K562 (cell line): Measurements from ENCODE around the gene FGF9. TPM values are rescaled to one million over a fixed set of nuclear protein-coding genes. Genes with fewer than 3 reads are reported as not detected.

ENCODE experiments used
- ATAC-seq: fragments of 200-7000 bp; cut with Tn5 transposase; 3 replicates; pipeline ENCODE4 v1.9.1; 2020; ENCODE audit warnings: moderate library complexity
- BruUV-seq: library from RNA; stranded (reverse); fragments of 400-500 nt; replicated peaks from 2 replicates; lab custom pipeline; 2021; lab: Mats Ljungman, UMichigan
- CTCF ChIA-PET: fragments of 300-600 bp; formaldehyde crosslinking; extraction: SDS; loops from one replicate; lab custom pipeline; 2021; ENCODE audit warnings: low intra/inter-chr PET ratio; lab: Yijun Ruan, JAX
- POLR2A ChIA-PET: fragments of 300-600, 350-650 bp; sonication (Branson Sonifier 250); formaldehyde crosslinking; extraction: SDS; loops from one replicate; lab custom pipeline; 2021; ENCODE audit warnings: antibody characterized with exemption, inconsistent platforms; lab: Yijun Ruan, JAX
- DNase-seq, 4 experiments: peaks; one replicate each; pipeline versions ENCODE4 v3.0.0 to v3.0.0-alpha.2; 2011 to 2018; ENCODE audit warnings: low spot score in 3 of 4, mixed read lengths in 3 of 4; ENCODE audit errors: extremely low read depth in 1 of 4
- FAIRE-seq: peaks from 2 replicates; lab custom pipeline; 2011; peaks lifted over from hg19 to GRCh38; lab: Jason Lieb, UNC
- H2AFZ ChIP-seq: 2 replicates; pipeline ENCODE4 v1.6.0; 2011; ENCODE audit warnings: low read depth, low read length, control low read depth, inconsistent platforms
- H3K27ac ChIP-seq: fragments of 200-600 bp; 3 replicates; pipeline ENCODE4 v1.8.0; 2011; ENCODE audit warnings: low read depth, mild to moderate bottlenecking, control low read depth, inconsistent platforms, low read length, moderate library complexity, mixed read lengths; ENCODE audit errors: extremely low read depth
- H3K27me3 ChIP-seq, 2 experiments: fragments of 300-600 bp in 1 of 2; 2 replicates in 1 of 2; 3 replicates in 1 of 2; pipeline versions ENCODE4 v1.6.0 to v1.8.0; 2011; ENCODE audit warnings: inconsistent platforms in 2 of 2, low read length in 2 of 2, mild to moderate bottlenecking in 1 of 2, mixed read lengths in 1 of 2, moderate library complexity in 1 of 2; ENCODE audit not compliant: control insufficient read depth in 2 of 2, insufficient read depth in 2 of 2
- H3K36me3 ChIP-seq: fragments of 300-600 bp; 3 replicates; pipeline ENCODE4 v1.8.0; 2011; ENCODE audit warnings: mild to moderate bottlenecking, low read length, inconsistent platforms; ENCODE audit not compliant: control insufficient read depth, insufficient read depth
- H3K4me1 ChIP-seq, 2 experiments: fragments of 200-600 bp in 1 of 2; replicated peaks in 1 of 2; 2 replicates in 1 of 2; 3 replicates in 1 of 2; pipeline versions ENCODE4 v1.5.1 to v1.8.0; 2011; ENCODE audit warnings: inconsistent platforms in 2 of 2, low read length in 2 of 2, mild to moderate bottlenecking in 1 of 2, mixed read lengths in 1 of 2, moderate library complexity in 1 of 2; ENCODE audit not compliant: control insufficient read depth in 2 of 2, insufficient read depth in 2 of 2
- H3K4me2 ChIP-seq: 2 replicates; pipeline ENCODE4 v1.6.1; 2011; ENCODE audit warnings: low read length, control low read depth, inconsistent platforms, mixed read lengths; ENCODE audit not compliant: insufficient read depth
- H3K4me3 ChIP-seq: fragments of 200-600 bp; sonication (generic), shearing (Covaris generic); 2 replicates; pipeline ENCODE4 v1.5.1; 2016; ENCODE audit warnings: control low read depth, inconsistent platforms
- H3K79me2 ChIP-seq: fragments of 200-600 bp; 3 replicates; pipeline ENCODE4 v1.8.0; 2011; ENCODE audit warnings: low read length, inconsistent platforms; ENCODE audit not compliant: control insufficient read depth, insufficient read depth
- H3K9ac ChIP-seq, 2 experiments: 2 replicates each; pipeline versions ENCODE4 v1.6.0 to v1.6.1; 2011; ENCODE audit warnings: low read depth in 2 of 2, low read length in 2 of 2, control low read depth in 1 of 2, inconsistent platforms in 1 of 2, mild to moderate bottlenecking in 1 of 2, mixed read lengths in 1 of 2; ENCODE audit not compliant: insufficient read depth in 1 of 2
- H3K9me1 ChIP-seq: one replicate; pipeline ENCODE4 v1.6.0; 2011; ENCODE audit warnings: inconsistent platforms, mild to moderate bottlenecking, low read length, moderate library complexity; ENCODE audit not compliant: control insufficient read depth, insufficient read depth
- H3K9me3 ChIP-seq: replicated peaks from 2 replicates; pipeline ENCODE4 v1.5.1; 2011; ENCODE audit warnings: low read depth, low read length, inconsistent platforms; ENCODE audit not compliant: control insufficient read depth, insufficient read depth
- H4K20me1 ChIP-seq: replicated peaks from 2 replicates; pipeline ENCODE4 v1.6.1; 2011; ENCODE audit warnings: low read length, inconsistent platforms, mixed read lengths; ENCODE audit not compliant: control insufficient read depth, insufficient read depth
- ARHGAP35 ChIP-seq: fragments of 450-650 bp; IDR thresholded peaks from 2 replicates; pipeline ENCODE4 v1.6.1; 2018; ENCODE audit not compliant: partially characterized antibody
- JUNB ChIP-seq: fragments of 450-650 bp; formaldehyde crosslinking; conservative IDR thresholded peaks from 2 replicates; pipeline ENCODE4 v1.4.0; 2020; ENCODE audit warnings: mild to moderate bottlenecking
- NEUROD1 ChIP-seq: fragments of 150-350 bp; IDR thresholded peaks from 2 replicates; pipeline ENCODE4 v1.6.1; 2014; ENCODE audit warnings: borderline replicate concordance, low read length, low read depth; ENCODE audit not compliant: partially characterized antibody
- POU5F1 ChIP-seq: fragments of 150-350 bp; IDR thresholded peaks from 2 replicates; pipeline ENCODE4 v1.6.1; 2014; ENCODE audit warnings: borderline replicate concordance, low read length, low read depth, mild to moderate bottlenecking; ENCODE audit not compliant: partially characterized antibody
- PTBP1 ChIP-seq: fragments of 200-400 bp; formaldehyde crosslinking; IDR thresholded peaks from 2 replicates; pipeline ENCODE4 v1.6.1; 2017; ENCODE audit warnings: low read depth, low read length
- RBM34 ChIP-seq: fragments of 200-400 bp; formaldehyde crosslinking; IDR thresholded peaks from 2 replicates; pipeline ENCODE4 v1.6.1; 2018; ENCODE audit warnings: low read length, borderline replicate concordance; ENCODE audit not compliant: insufficient read depth
- SRSF1 ChIP-seq: fragments of 200-400 bp; formaldehyde crosslinking; IDR thresholded peaks from 2 replicates; pipeline ENCODE4 v1.6.1; 2017; ENCODE audit warnings: mild to moderate bottlenecking, low read depth, low read length, moderate library complexity
- TAF15 ChIP-seq: fragments of 200-400 bp; formaldehyde crosslinking; IDR thresholded peaks from 2 replicates; pipeline ENCODE4 v1.6.1; 2017; ENCODE audit warnings: mild to moderate bottlenecking, low read depth, low read length, moderate library complexity
- TAL1 ChIP-seq: fragments of 450-650 bp; IDR thresholded peaks from 2 replicates; pipeline ENCODE4 v1.6.1; 2016; ENCODE audit warnings: mild to moderate bottlenecking
- ZNF699 ChIP-seq: fragments of 250-450 bp; sonication (Bioruptor Pico); IDR thresholded peaks from 2 replicates; pipeline ENCODE4 v1.8.0; 2021; ENCODE audit warnings: mild to moderate bottlenecking, moderate library complexity; ENCODE audit not compliant: insufficient replicate concordance
- ZNF707 ChIP-seq: fragments of 250-450 bp; sonication (Bioruptor Pico); conservative IDR thresholded peaks from 2 replicates; pipeline ENCODE4 v1.8.0; 2022; ENCODE audit warnings: inconsistent platforms, mild to moderate bottlenecking, moderate library complexity
- whole genome bisulfite sequencing: fragments of 100-300 bp; shearing (Covaris generic); methylation state at CpG from one replicate; pipeline ENCODE4 v1.1.6; 2016; ENCODE audit warnings: low coverage, mixed read lengths; ENCODE audit not compliant: insufficient coverage; ENCODE audit errors: missing lambda C conversion rate; 5-methylcytosine and 5-hydroxymethylcytosine counted together
- in situ Hi-C: fragments of 300-500 bp; cut with MboI; formaldehyde crosslinking; loops from 4 replicates; pipeline ENCODE4 v1.15.0; 2018; ENCODE audit warnings: inconsistent platforms, mixed read lengths
- intact Hi-C: fragments of 100-400 bp; cut with micrococcal nuclease; formaldehyde crosslinking; loops from 2 replicates; pipeline ENCODE4 v1.14.2; 2022
- polyA plus RNA-seq, 8 experiments: library from polyadenylated mRNA; depleted of rRNA in 4 of 8; stranded (reverse) in 5 of 8; unstranded in 3 of 8; fragments of >200 nt; fragmentation: Nextera tagmentation in 2 of 8; fragmentation: Illumina TruSeq in 1 of 8; extraction: Ambion mirVana in 2 of 8; extraction: Trizol in 1 of 8; gene quantifications; 2 replicates each; pipeline versions ENCODE4 v1.2.1 to v1.2.3, GENCODE V29; 2011 to 2014; ENCODE audit warnings: inconsistent platforms in 1 of 8, missing spikeins in 1 of 8
- total RNA-seq, 7 experiments: library from RNA; depleted of rRNA in 6 of 7; stranded (reverse); fragments of >200 nt in 6 of 7; fragmentation: Illumina TruSeq in 2 of 7; extraction: Trizol in 2 of 7; gene quantifications; 2 replicates each; pipeline versions ENCODE4 v1.2.1 to v1.2.3, GENCODE V29; 2011 to 2021; ENCODE audit warnings: low replicate concordance in 1 of 7

FGF9 gene
- total and polyA plus RNA-seq, 9 of the 15 experiments (the other 6 are each of a cell fraction or from before 2014, with no cell fraction given), result not detected

DNA sequence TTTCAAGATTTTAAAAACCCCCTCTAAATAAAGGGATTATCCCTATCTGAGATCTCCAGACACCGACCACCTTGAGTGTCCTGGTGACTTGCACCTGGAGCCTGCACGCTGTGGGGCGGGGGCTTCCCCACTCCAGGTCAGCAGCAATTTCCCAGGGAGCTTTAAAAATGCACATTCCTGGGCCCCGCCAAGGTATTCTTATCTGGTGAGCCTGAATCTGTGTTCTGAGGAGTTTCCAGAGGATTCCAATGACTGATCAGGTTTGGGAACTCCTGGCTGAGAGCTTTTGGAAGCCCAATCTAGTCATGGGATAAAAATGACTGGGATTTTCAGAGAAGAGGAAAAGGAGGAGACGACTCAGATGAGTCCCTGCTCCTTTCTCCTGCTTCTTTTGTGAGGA, 66.1 kb downstream of the FGF9 start:
- FAIRE-seq (no peak), DNase-seq (no peak), ATAC-seq (no peak)
- WGBS, result 0% methylated on average over 5 of the region's 5 CpGs
- ChIA-PET POLR2A (no interaction called here), CTCF (interaction anchor here (0.6 kb wide), 1 partner anchor 1831 kb away, joined by 3 read pairs; no protein-coding TSS in a partner anchor)
- H3K27me3 ChIP-seq, result peaks cover 0 to 10% of the 10 kb centered on the region in 2 experiments; a peak in 1 of 5 replicates
- no peaks in the 10 kb centered on the region for H3K79me2 ChIP-seq
- H3K4me2 ChIP-seq, result no peak overlapping the region
- H4K20me1 ChIP-seq, result no peaks in the 10 kb centered on the region
- intact Hi-C loops (no loop called here), in situ Hi-C loops (no loop called here)
- no peak overlapping the region for H2AFZ ChIP-seq
- H3K27ac ChIP-seq, result no peak overlapping the region
- H3K4me3 ChIP-seq, result no peak overlapping the region
- no peak for TF ChIP-seq JUNB (CRISPR knock-in tag)
- no peak for TF ChIP-seq PTBP1
- TF ChIP-seq NEUROD1, result no peak
- TF ChIP-seq TAL1, result no peak
- TF ChIP-seq SRSF1, result no peak
- no peak for TF ChIP-seq TAF15
- H3K9me1 ChIP-seq, result no peaks in the 10 kb centered on the region
- no TSS peak for BruUV-seq
- no peaks in the 10 kb centered on the region for H3K9me3 ChIP-seq
- no peaks in the 10 kb centered on the region for H3K36me3 ChIP-seq
- no peaks in the 10 kb centered on the region for H3K4me1 ChIP-seq
- H3K9ac ChIP-seq, result no peak overlapping the region

DNA sequence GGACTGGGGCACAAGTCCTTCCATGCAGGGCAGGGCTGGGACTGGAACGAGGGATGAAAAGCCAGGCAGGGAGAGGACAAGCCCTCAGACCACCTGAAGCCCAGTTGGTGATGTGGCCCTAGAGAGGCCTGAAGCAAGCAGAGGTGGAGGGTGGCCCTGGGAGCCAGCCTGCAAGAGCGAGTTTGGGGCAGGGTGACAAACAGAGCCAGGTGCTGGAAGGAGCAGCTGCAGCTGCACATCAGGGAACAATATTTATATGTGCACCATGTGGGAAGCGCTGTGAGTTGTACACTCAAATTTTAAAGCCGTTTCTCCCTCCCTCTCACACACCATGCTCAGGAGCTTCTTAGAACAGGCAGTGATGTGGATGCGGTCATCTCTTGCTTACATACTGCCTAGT, 67.8 kb downstream of the FGF9 start:
- ChIA-PET CTCF (no interaction called here), POLR2A (no interaction called here)
- TF ChIP-seq ZNF699 (CRISPR knock-in tag) (no peak), ARHGAP35 (no peak), ZNF707 (CRISPR knock-in tag) (no peak), RBM34 (no peak), POU5F1 (no peak)
- Histone ChIP-seq H3K9ac (no peak overlapping the region), H3K27me3 (peaks cover 0 to 10% of the 10 kb centered on the region in 2 experiments; a peak in 1 of 5 replicates), H2AFZ (no peak overlapping the region), H3K4me2 (no peak overlapping the region), H3K79me2 (no peaks in the 10 kb centered on the region), H3K4me1 (no peaks in the 10 kb centered on the region), H3K27ac (no peak overlapping the region), H3K4me3 (no peak overlapping the region), H4K20me1 (no peaks in the 10 kb centered on the region), H3K36me3 (no peaks in the 10 kb centered on the region), H3K9me3 (no peaks in the 10 kb centered on the region), H3K9me1 (no peaks in the 10 kb centered on the region)
- in situ Hi-C loops (no loop called here), intact Hi-C loops (no loop called here)
- WGBS, result 0% methylated on average over 5 of the region's 5 CpGs
- DNase-seq, result no peak
- no peak for FAIRE-seq
- no TSS peak for BruUV-seq
- ATAC-seq, result no peak
